K562 (cell line): ENCODE data around the gene ZNF319. TPM values are rescaled to one million over a fixed set of nuclear protein-coding genes. Genes with fewer than 3 reads are reported as not detected.

ENCODE experiments used
- ATAC-seq: fragments of 200-7000 bp; cut with Tn5 transposase; 3 replicates; pipeline ENCODE4 v1.9.1; 2020; ENCODE audit warnings: moderate library complexity
- BruUV-seq: library from RNA; stranded (reverse); fragments of 400-500 nt; replicated peaks from 2 replicates; lab custom pipeline; 2021; lab: Mats Ljungman, UMichigan
- CTCF ChIA-PET: fragments of 300-600 bp; formaldehyde crosslinking; extraction: SDS; loops from one replicate; lab custom pipeline; 2021; ENCODE audit warnings: low intra/inter-chr PET ratio; lab: Yijun Ruan, JAX
- POLR2A ChIA-PET: fragments of 300-600, 350-650 bp; sonication (Branson Sonifier 250); formaldehyde crosslinking; extraction: SDS; loops from one replicate; lab custom pipeline; 2021; ENCODE audit warnings: antibody characterized with exemption, inconsistent platforms; lab: Yijun Ruan, JAX
- DNase-seq, 4 experiments: peaks; one replicate each; pipeline versions ENCODE4 v3.0.0 to v3.0.0-alpha.2; 2011 to 2018; ENCODE audit warnings: low spot score in 3 of 4, mixed read lengths in 3 of 4; ENCODE audit errors: extremely low read depth in 1 of 4
- FAIRE-seq: peaks from 2 replicates; lab custom pipeline; 2011; peaks lifted over from hg19 to GRCh38; lab: Jason Lieb, UNC
- H2AFZ ChIP-seq: 2 replicates; pipeline ENCODE4 v1.6.0; 2011; ENCODE audit warnings: low read depth, low read length, control low read depth, inconsistent platforms
- H3K27ac ChIP-seq: fragments of 200-600 bp; 3 replicates; pipeline ENCODE4 v1.8.0; 2011; ENCODE audit warnings: low read depth, mild to moderate bottlenecking, control low read depth, inconsistent platforms, low read length, moderate library complexity, mixed read lengths; ENCODE audit errors: extremely low read depth
- H3K27me3 ChIP-seq, 2 experiments: fragments of 300-600 bp in 1 of 2; 2 replicates in 1 of 2; 3 replicates in 1 of 2; pipeline versions ENCODE4 v1.6.0 to v1.8.0; 2011; ENCODE audit warnings: inconsistent platforms in 2 of 2, low read length in 2 of 2, mild to moderate bottlenecking in 1 of 2, mixed read lengths in 1 of 2, moderate library complexity in 1 of 2; ENCODE audit not compliant: control insufficient read depth in 2 of 2, insufficient read depth in 2 of 2
- H3K36me3 ChIP-seq: fragments of 300-600 bp; 3 replicates; pipeline ENCODE4 v1.8.0; 2011; ENCODE audit warnings: mild to moderate bottlenecking, low read length, inconsistent platforms; ENCODE audit not compliant: control insufficient read depth, insufficient read depth
- H3K4me1 ChIP-seq, 2 experiments: fragments of 200-600 bp in 1 of 2; replicated peaks in 1 of 2; 2 replicates in 1 of 2; 3 replicates in 1 of 2; pipeline versions ENCODE4 v1.5.1 to v1.8.0; 2011; ENCODE audit warnings: inconsistent platforms in 2 of 2, low read length in 2 of 2, mild to moderate bottlenecking in 1 of 2, mixed read lengths in 1 of 2, moderate library complexity in 1 of 2; ENCODE audit not compliant: control insufficient read depth in 2 of 2, insufficient read depth in 2 of 2
- H3K4me2 ChIP-seq: 2 replicates; pipeline ENCODE4 v1.6.1; 2011; ENCODE audit warnings: low read length, control low read depth, inconsistent platforms, mixed read lengths; ENCODE audit not compliant: insufficient read depth
- H3K4me3 ChIP-seq: fragments of 200-600 bp; sonication (generic), shearing (Covaris generic); 2 replicates; pipeline ENCODE4 v1.5.1; 2016; ENCODE audit warnings: control low read depth, inconsistent platforms
- H3K79me2 ChIP-seq: fragments of 200-600 bp; 3 replicates; pipeline ENCODE4 v1.8.0; 2011; ENCODE audit warnings: low read length, inconsistent platforms; ENCODE audit not compliant: control insufficient read depth, insufficient read depth
- H3K9ac ChIP-seq, 2 experiments: 2 replicates each; pipeline versions ENCODE4 v1.6.0 to v1.6.1; 2011; ENCODE audit warnings: low read depth in 2 of 2, low read length in 2 of 2, control low read depth in 1 of 2, inconsistent platforms in 1 of 2, mild to moderate bottlenecking in 1 of 2, mixed read lengths in 1 of 2; ENCODE audit not compliant: insufficient read depth in 1 of 2
- H3K9me1 ChIP-seq: one replicate; pipeline ENCODE4 v1.6.0; 2011; ENCODE audit warnings: inconsistent platforms, mild to moderate bottlenecking, low read length, moderate library complexity; ENCODE audit not compliant: control insufficient read depth, insufficient read depth
- H3K9me3 ChIP-seq: replicated peaks from 2 replicates; pipeline ENCODE4 v1.5.1; 2011; ENCODE audit warnings: low read depth, low read length, inconsistent platforms; ENCODE audit not compliant: control insufficient read depth, insufficient read depth
- H4K20me1 ChIP-seq: replicated peaks from 2 replicates; pipeline ENCODE4 v1.6.1; 2011; ENCODE audit warnings: low read length, inconsistent platforms, mixed read lengths; ENCODE audit not compliant: control insufficient read depth, insufficient read depth
- ADNP ChIP-seq: fragments of 200-800 bp; sonication (Bioruptor generic); IDR thresholded peaks from 2 replicates; pipeline ENCODE4 v1.6.1; 2016; ENCODE audit warnings: missing genetic modification characterization, missing compliant biosample characterization
- ATF7 ChIP-seq: fragments of 450-650 bp; IDR thresholded peaks from 2 replicates; pipeline ENCODE4 v1.7.1; 2014; ENCODE audit warnings: mild to moderate bottlenecking, moderate library complexity
- BCOR ChIP-seq: fragments of 450-650 bp; IDR thresholded peaks from 2 replicates; pipeline ENCODE4 v1.6.1; 2016
- BDP1 ChIP-seq: IDR thresholded peaks from 3 replicates; pipeline ENCODE4 v1.6.1; 2011; ENCODE audit not compliant: insufficient read length, insufficient read depth
- MLX ChIP-seq, 2 experiments: fragments of 450-650 bp in 1 of 2; sonication (generic) in 1 of 2; formaldehyde crosslinking; conservative IDR thresholded peaks; 2 replicates each; pipeline versions ENCODE4 v1.4.0 to v1.8.1; 2020 to 2022; ENCODE audit warnings: mild to moderate bottlenecking in 1 of 2, missing genetic modification reagents in 1 of 2
- NFYB ChIP-seq: IDR thresholded peaks from 2 replicates; pipeline ENCODE4 v1.6.1; 2011; ENCODE audit warnings: mild to moderate bottlenecking, moderate library complexity; ENCODE audit not compliant: insufficient read length; ENCODE audit errors: extremely low read depth
- SNAPC5 ChIP-seq: fragments of 250-450 bp; sonication (Bioruptor Pico); IDR thresholded peaks from 2 replicates; pipeline ENCODE4 v1.8.0; 2021; ENCODE audit warnings: moderate library complexity, mild to moderate bottlenecking, inconsistent platforms
- STAT6 ChIP-seq: sonication (generic); formaldehyde crosslinking; IDR thresholded peaks from 2 replicates; pipeline ENCODE4 v1.8.1; 2023; ENCODE audit warnings: mild to moderate bottlenecking, missing genetic modification reagents
- ZBTB2 ChIP-seq: fragments of 450-650 bp; IDR thresholded peaks from 2 replicates; pipeline ENCODE4 v1.6.1; 2016; ENCODE audit warnings: antibody characterized with exemption
- ZNF586 ChIP-seq: fragments of 450-650 bp; formaldehyde crosslinking; conservative IDR thresholded peaks from 2 replicates; pipeline ENCODE4 v1.4.0; 2020; ENCODE audit warnings: mild to moderate bottlenecking, moderate library complexity
- WGBS: fragments of 100-300 bp; shearing (Covaris generic); methylation state at CpG from one replicate; pipeline ENCODE4 v1.1.6; 2016; ENCODE audit warnings: low coverage, mixed read lengths; ENCODE audit not compliant: insufficient coverage; ENCODE audit errors: missing lambda C conversion rate; 5-methylcytosine and 5-hydroxymethylcytosine counted together
- in situ Hi-C: fragments of 300-500 bp; cut with MboI; formaldehyde crosslinking; loops from 4 replicates; pipeline ENCODE4 v1.15.0; 2018; ENCODE audit warnings: inconsistent platforms, mixed read lengths
- intact Hi-C: fragments of 100-400 bp; cut with micrococcal nuclease; formaldehyde crosslinking; loops from 2 replicates; pipeline ENCODE4 v1.14.2; 2022
- polyA plus RNA-seq, 8 experiments: library from polyadenylated mRNA; depleted of rRNA in 4 of 8; stranded (reverse) in 5 of 8; unstranded in 3 of 8; fragments of >200 nt; fragmentation: Nextera tagmentation in 2 of 8; fragmentation: Illumina TruSeq in 1 of 8; extraction: Ambion mirVana in 2 of 8; extraction: Trizol in 1 of 8; gene quantifications; 2 replicates each; pipeline versions ENCODE4 v1.2.1 to v1.2.3, GENCODE V29; 2011 to 2014; ENCODE audit warnings: inconsistent platforms in 1 of 8, missing spikeins in 1 of 8
- total RNA-seq, 7 experiments: library from RNA; depleted of rRNA in 6 of 7; stranded (reverse); fragments of >200 nt in 6 of 7; fragmentation: Illumina TruSeq in 2 of 7; extraction: Trizol in 2 of 7; gene quantifications; 2 replicates each; pipeline versions ENCODE4 v1.2.1 to v1.2.3, GENCODE V29; 2011 to 2021; ENCODE audit warnings: low replicate concordance in 1 of 7

Gene ZNF319
- total and polyA plus RNA-seq, 9 of the 15 experiments (the other 6 are each of a cell fraction or from before 2014, with no cell fraction given) = 0.20 to 5.7 (median 1.4) TPM

GRCh38 chr16:57949013-57949412, 51.5 kb downstream of the ZNF319 start (continued):
- no peak for TF ChIP-seq MLX (CRISPR knock-in tag; conservative IDR thresholded peaks at IDR 0.05)
- no peak for TF ChIP-seq ATF7
- TF ChIP-seq ADNP (tag) = no peak
- no peak for TF ChIP-seq NFYB
- TF ChIP-seq, all 486 proteins: peak for 0

- no peak overlapping the region for H3K4me2 ChIP-seq
- FAIRE-seq (no peak), DNase-seq (no peak), ATAC-seq (no peak)
- ChIA-PET POLR2A (no interaction called here), CTCF (no interaction called here)
- WGBS = 0% methylated on average over 5 of the region's 5 CpGs
- no peaks in the 10 kb centered on the region for H3K9me1 ChIP-seq
- peaks cover 8% of the 10 kb centered on the region for H4K20me1 ChIP-seq
- no TSS peak for BruUV-seq
- no peaks in the 10 kb centered on the region for H3K4me1 ChIP-seq
- no peaks in the 10 kb centered on the region for H3K79me2 ChIP-seq
- intact Hi-C loops = loop anchor here (5.0 kb wide), 1 partner anchor 54 kb away; the partner anchor contains the start of genes USB1 and ZNF319
- no peak overlapping the region for H3K4me3 ChIP-seq
- in situ Hi-C loops = no loop called here
- peaks cover 0 to 22% of the 10 kb centered on the region in 2 experiments; a peak in 2 of 5 replicates for H3K27me3 ChIP-seq
- H2AFZ ChIP-seq = no peak overlapping the region
- H3K9ac ChIP-seq = no peak overlapping the region; a peak in 1 of 4 replicates
- H3K9me3 ChIP-seq = no peaks in the 10 kb centered on the region
- no peaks in the 10 kb centered on the region for H3K36me3 ChIP-seq
- no peak overlapping the region for H3K27ac ChIP-seq
- TF ChIP-seq SNAPC5 (CRISPR knock-in tag) = no peak
- peak; percentile 29; the same call in 1 of the 2 replicates for TF ChIP-seq BCOR
- TF ChIP-seq STAT6 = no peak
- no peak for TF ChIP-seq ZNF586 (CRISPR knock-in tag)
- no peak for TF ChIP-seq ZBTB2
- no peak for TF ChIP-seq BDP1
These were observed 52.4 kb downstream of the ZNF319 start for GRCh38 chr16:57948027-57948426.
